Stimulated activated CD8-positive, alpha-beta memory T cell treated with anti-CD3 and anti-CD28 coated beads, Interleukin-12 subunit alpha, Interleukin-12 subunit beta, amount 100 ng/mL, for 1 hour (primary cell): ENCODE results near the gene EOGT.
A peak's percentile ranks its signal among the peaks of the same experiment; 100 is the strongest.

Experiments used
- DNase-seq: peaks from one replicate; pipeline ENCODE4 v3.0.0-alpha.2; 2020; ENCODE audit warnings: low read depth

EOGT gene

GRCh38 chr3:69013253-69014021, at the start of gene EOGT:
Gene EOGT, minus strand, starts transcription at chr3:69013684. Its CDS starts 3,838 bp downstream, at chr3:69009846.
- DNase-seq: peak; percentile 64

GRCh38 chr3:69059688-69060087, 46.2 kb upstream of the EOGT start:
- DNase-seq: no peak

- DNase-seq: no peak
These were observed 45.4 kb upstream of the EOGT start for GRCh38 chr3:69058947-69059224.

- no peak for DNase-seq
These were observed 44.9 kb upstream of the EOGT start for GRCh38 chr3:69058180-69058946.

- DNase-seq: no peak
These were observed 39.0 kb upstream of the EOGT start for GRCh38 chr3:69052472-69052898.

GRCh38 chr3:69051756-69052471, 38.4 kb upstream of the EOGT start, which contains the start of gene TMF1:
Gene TMF1, minus strand, starts transcription at chr3:69052333. Its CDS starts 247 bp downstream, at chr3:69052086.
- DNase-seq: peak; percentile 99

GRCh38 chr3:69048990-69049389, 35.5 kb upstream of the EOGT start:
- DNase-seq: no peak

GRCh38 chr3:69044608-69045007, 31.1 kb upstream of the EOGT start:
- no peak for DNase-seq

- no peak for DNase-seq
These were observed 20.0 kb upstream of the EOGT start for GRCh38 chr3:69033470-69033869.

GRCh38 chr3:69032737-69033136, 19.3 kb upstream of the EOGT start:
- DNase-seq: no peak

- DNase-seq: no peak
These were observed 18.7 kb upstream of the EOGT start for GRCh38 chr3:69032142-69032541.

GRCh38 chr3:69031635-69032034, 18.2 kb upstream of the EOGT start:
- DNase-seq: no peak

GRCh38 chr3:69020857-69021256, 7.4 kb upstream of the EOGT start:
- DNase-seq: no peak

GRCh38 chr3:69020424-69020823, 6.9 kb upstream of the EOGT start:
- no peak for DNase-seq

- DNase-seq: no peak
These were observed 3.4 kb upstream of the EOGT start for GRCh38 chr3:69016901-69017300.

- no peak for DNase-seq
These were observed 2.6 kb upstream of the EOGT start for GRCh38 chr3:69016102-69016501.

GRCh38 chr3:69014022-69014580, 617 bp upstream of the EOGT start:
- DNase-seq: no peak

- no peak for DNase-seq
These were observed 658 bp downstream of the EOGT start for GRCh38 chr3:69012800-69013252.

GRCh38 chr3:69012100-69012799, 1.2 kb downstream of the EOGT start:
- DNase-seq: no peak

- no peak for DNase-seq
These were observed 2.3 kb downstream of the EOGT start for GRCh38 chr3:69011096-69011730.
